WTC11 (cell line): ENCODE measurements around the gene OTOA. TPM values are rescaled to one million over a fixed set of nuclear protein-coding genes. Genes with fewer than 3 reads are reported as not detected.
"Not testable (repeated sequence)": the region's sequence is repeated elsewhere in the genome, so short reads cannot be mapped to it uniquely, and the experiment has no call there.

ENCODE experiments used
- ATAC-seq: fragments of 200-7000 bp; cut with Tn5 transposase; 2 replicates; pipeline ENCODE4 v1.10.0; 2021; ENCODE audit warnings: mild to moderate bottlenecking, moderate library complexity
- CTCF ChIA-PET: fragments of 300-600 bp; sonication (Branson Sonifier 250); formaldehyde crosslinking; loops from one replicate; lab custom pipeline; 2021; ENCODE audit warnings: antibody characterized with exemption; lab: Charles Lee
- POLR2A ChIA-PET: fragments of 350-600 bp; sonication (Branson Sonifier 250); formaldehyde crosslinking; loops from one replicate; lab custom pipeline; 2021; ENCODE audit warnings: antibody characterized with exemption; lab: Charles Lee
- DNase-seq: peaks from one replicate; pipeline ENCODE4 v3.0.0; 2021; ENCODE audit warnings: low spot score
- H3K27ac Mint-ChIP-seq: 2 replicates; pipeline ENCODE4 v1.8.0; 2021; ENCODE audit warnings: mixed read lengths
- H3K27me3 Mint-ChIP-seq: 2 replicates; pipeline ENCODE4 v1.8.0; 2021; ENCODE audit warnings: low read depth, mild to moderate bottlenecking, moderate library complexity, mixed read lengths
- H3K36me3 Mint-ChIP-seq: 2 replicates; pipeline ENCODE4 v1.8.0; 2021; ENCODE audit warnings: mixed read lengths
- H3K4me1 Mint-ChIP-seq: 2 replicates; pipeline ENCODE4 v1.8.0; 2022; ENCODE audit warnings: mixed read lengths
- H3K4me3 Mint-ChIP-seq: 2 replicates; pipeline ENCODE4 v1.8.0; 2021; ENCODE audit warnings: mild to moderate bottlenecking, moderate library complexity, mixed read lengths
- H3K9me3 Mint-ChIP-seq: 2 replicates; pipeline ENCODE4 v1.8.0; 2021; ENCODE audit warnings: mixed read lengths
- total RNA-seq: library from RNA; stranded (reverse); gene quantifications from 3 replicates; pipeline ENCODE4 v1.2.3, GENCODE V29; 2021

The OTOA gene
- total RNA-seq, 1 experiment from 2014 or later, result 0.11 TPM

- CTCF ChIA-PET, H3K4me1 Mint-ChIP-seq, H3K4me3 Mint-ChIP-seq, H3K27me3 Mint-ChIP-seq, H3K9me3 Mint-ChIP-seq, ATAC-seq, DNase-seq, H3K27ac Mint-ChIP-seq, POLR2A ChIA-PET, H3K36me3 Mint-ChIP-seq: not testable (repeated sequence)
Measured at GRCh38 chr16:21731233-21731632, 67.5 kb downstream of the OTOA start.

- ATAC-seq, result peak; percentile 75
- H3K27ac Mint-ChIP-seq, POLR2A ChIA-PET, H3K9me3 Mint-ChIP-seq, DNase-seq, H3K4me3 Mint-ChIP-seq, H3K36me3 Mint-ChIP-seq, H3K4me1 Mint-ChIP-seq, CTCF ChIA-PET, H3K27me3 Mint-ChIP-seq: not testable (repeated sequence)
Measured at GRCh38 chr16:21740637-21741036, 76.9 kb downstream of the OTOA start.

- CTCF ChIA-PET, H3K36me3 Mint-ChIP-seq, H3K9me3 Mint-ChIP-seq, DNase-seq, POLR2A ChIA-PET, H3K27ac Mint-ChIP-seq, ATAC-seq, H3K4me1 Mint-ChIP-seq: not testable (repeated sequence)
- Mint-ChIP-seq H3K27me3 (peaks cover 14% of the 10 kb centered on the region), H3K4me3 (0 out of 2 replicates have a peak overlapping the region, but pooled peaks have one; percentile 5)
Measured at GRCh38 chr16:21756192-21757079, 92.7 kb downstream of the OTOA start.

- H3K4me1 Mint-ChIP-seq, H3K4me3 Mint-ChIP-seq, DNase-seq, H3K9me3 Mint-ChIP-seq, H3K36me3 Mint-ChIP-seq, H3K27ac Mint-ChIP-seq, POLR2A ChIA-PET, CTCF ChIA-PET: not testable (repeated sequence)
- H3K27me3 Mint-ChIP-seq, result peaks cover 14% of the 10 kb centered on the region
- ATAC-seq, result peak; percentile 92
Measured at GRCh38 chr16:21757080-21757671, 93.4 kb downstream of the OTOA start.

GRCh38 chr16:21768280-21768679 is 104.5 kb downstream of the OTOA start:
- DNase-seq, CTCF ChIA-PET, ATAC-seq, H3K9me3 Mint-ChIP-seq, H3K27me3 Mint-ChIP-seq, H3K27ac Mint-ChIP-seq, H3K36me3 Mint-ChIP-seq, POLR2A ChIA-PET, H3K4me3 Mint-ChIP-seq, H3K4me1 Mint-ChIP-seq: not testable (repeated sequence)

- H3K27me3 Mint-ChIP-seq, ATAC-seq, POLR2A ChIA-PET, H3K4me3 Mint-ChIP-seq, CTCF ChIA-PET, H3K36me3 Mint-ChIP-seq, DNase-seq, H3K27ac Mint-ChIP-seq, H3K9me3 Mint-ChIP-seq, H3K4me1 Mint-ChIP-seq: not testable (repeated sequence)
Measured at GRCh38 chr16:21768810-21769209, 105.0 kb downstream of the OTOA start.

GRCh38 chr16:21769284-21769683 is 105.5 kb downstream of the OTOA start:
- H3K4me1 Mint-ChIP-seq, DNase-seq, H3K27ac Mint-ChIP-seq, CTCF ChIA-PET, H3K36me3 Mint-ChIP-seq, POLR2A ChIA-PET, H3K27me3 Mint-ChIP-seq, ATAC-seq, H3K4me3 Mint-ChIP-seq, H3K9me3 Mint-ChIP-seq: not testable (repeated sequence)

GRCh38 chr16:21770584-21770983 is 106.8 kb downstream of the OTOA start:
- H3K36me3 Mint-ChIP-seq, H3K4me1 Mint-ChIP-seq, POLR2A ChIA-PET, CTCF ChIA-PET, H3K9me3 Mint-ChIP-seq, H3K27ac Mint-ChIP-seq, H3K4me3 Mint-ChIP-seq, DNase-seq, H3K27me3 Mint-ChIP-seq: not testable (repeated sequence)
- peak; percentile 90 for ATAC-seq

GRCh38 chr16:21772547-21773206 is 108.9 kb downstream of the OTOA start:
- H3K36me3 Mint-ChIP-seq, H3K4me3 Mint-ChIP-seq, H3K4me1 Mint-ChIP-seq, H3K9me3 Mint-ChIP-seq, H3K27ac Mint-ChIP-seq, H3K27me3 Mint-ChIP-seq, ATAC-seq, POLR2A ChIA-PET, CTCF ChIA-PET, DNase-seq: not testable (repeated sequence)

GRCh38 chr16:21773207-21773553 is 109.4 kb downstream of the OTOA start:
- H3K27me3 Mint-ChIP-seq, ATAC-seq, H3K9me3 Mint-ChIP-seq, POLR2A ChIA-PET, H3K36me3 Mint-ChIP-seq, DNase-seq, H3K4me1 Mint-ChIP-seq, H3K4me3 Mint-ChIP-seq, CTCF ChIA-PET, H3K27ac Mint-ChIP-seq: not testable (repeated sequence)

- DNase-seq, CTCF ChIA-PET, H3K4me3 Mint-ChIP-seq, H3K4me1 Mint-ChIP-seq, H3K27ac Mint-ChIP-seq, POLR2A ChIA-PET, H3K36me3 Mint-ChIP-seq, H3K9me3 Mint-ChIP-seq, H3K27me3 Mint-ChIP-seq, ATAC-seq: not testable (repeated sequence)
Measured at GRCh38 chr16:21780525-21780924, 116.8 kb downstream of the OTOA start.

- CTCF ChIA-PET, DNase-seq, H3K4me1 Mint-ChIP-seq, H3K27me3 Mint-ChIP-seq, H3K27ac Mint-ChIP-seq, H3K4me3 Mint-ChIP-seq, H3K9me3 Mint-ChIP-seq, ATAC-seq, POLR2A ChIA-PET, H3K36me3 Mint-ChIP-seq: not testable (repeated sequence)
Measured at GRCh38 chr16:21790506-21790905, 126.7 kb downstream of the OTOA start.
